K562 (cell line): ENCODE data around the gene FMNL2. TPM values are rescaled to one million over a fixed set of nuclear protein-coding genes. Genes with fewer than 3 reads are reported as not detected.

Experiments used
- ATAC-seq: fragments of 200-7000 bp; cut with Tn5 transposase; 3 replicates; pipeline ENCODE4 v1.9.1; 2020; ENCODE audit warnings: moderate library complexity
- BruUV-seq: library from RNA; stranded (reverse); fragments of 400-500 nt; replicated peaks from 2 replicates; lab custom pipeline; 2021; lab: Mats Ljungman, UMichigan
- CTCF ChIA-PET: fragments of 300-600 bp; formaldehyde crosslinking; extraction: SDS; loops from one replicate; lab custom pipeline; 2021; ENCODE audit warnings: low intra/inter-chr PET ratio; lab: Yijun Ruan, JAX
- POLR2A ChIA-PET: fragments of 300-600, 350-650 bp; sonication (Branson Sonifier 250); formaldehyde crosslinking; extraction: SDS; loops from one replicate; lab custom pipeline; 2021; ENCODE audit warnings: antibody characterized with exemption, inconsistent platforms; lab: Yijun Ruan, JAX
- DNase-seq, 4 experiments: peaks; one replicate each; pipeline versions ENCODE4 v3.0.0 to v3.0.0-alpha.2; 2011 to 2018; ENCODE audit warnings: low spot score in 3 of 4, mixed read lengths in 3 of 4; ENCODE audit errors: extremely low read depth in 1 of 4
- FAIRE-seq: peaks from 2 replicates; lab custom pipeline; 2011; peaks lifted over from hg19 to GRCh38; lab: Jason Lieb, UNC
- H2AFZ ChIP-seq: 2 replicates; pipeline ENCODE4 v1.6.0; 2011; ENCODE audit warnings: low read depth, low read length, control low read depth, inconsistent platforms
- H3K27ac ChIP-seq: fragments of 200-600 bp; 3 replicates; pipeline ENCODE4 v1.8.0; 2011; ENCODE audit warnings: low read depth, mild to moderate bottlenecking, control low read depth, inconsistent platforms, low read length, moderate library complexity, mixed read lengths; ENCODE audit errors: extremely low read depth
- H3K27me3 ChIP-seq, 2 experiments: fragments of 300-600 bp in 1 of 2; 2 replicates in 1 of 2; 3 replicates in 1 of 2; pipeline versions ENCODE4 v1.6.0 to v1.8.0; 2011; ENCODE audit warnings: inconsistent platforms in 2 of 2, low read length in 2 of 2, mild to moderate bottlenecking in 1 of 2, mixed read lengths in 1 of 2, moderate library complexity in 1 of 2; ENCODE audit not compliant: control insufficient read depth in 2 of 2, insufficient read depth in 2 of 2
- H3K36me3 ChIP-seq: fragments of 300-600 bp; 3 replicates; pipeline ENCODE4 v1.8.0; 2011; ENCODE audit warnings: mild to moderate bottlenecking, low read length, inconsistent platforms; ENCODE audit not compliant: control insufficient read depth, insufficient read depth
- H3K4me1 ChIP-seq, 2 experiments: fragments of 200-600 bp in 1 of 2; replicated peaks in 1 of 2; 2 replicates in 1 of 2; 3 replicates in 1 of 2; pipeline versions ENCODE4 v1.5.1 to v1.8.0; 2011; ENCODE audit warnings: inconsistent platforms in 2 of 2, low read length in 2 of 2, mild to moderate bottlenecking in 1 of 2, mixed read lengths in 1 of 2, moderate library complexity in 1 of 2; ENCODE audit not compliant: control insufficient read depth in 2 of 2, insufficient read depth in 2 of 2
- H3K4me2 ChIP-seq: 2 replicates; pipeline ENCODE4 v1.6.1; 2011; ENCODE audit warnings: low read length, control low read depth, inconsistent platforms, mixed read lengths; ENCODE audit not compliant: insufficient read depth
- H3K4me3 ChIP-seq: fragments of 200-600 bp; sonication (generic), shearing (Covaris generic); 2 replicates; pipeline ENCODE4 v1.5.1; 2016; ENCODE audit warnings: control low read depth, inconsistent platforms
- H3K79me2 ChIP-seq: fragments of 200-600 bp; 3 replicates; pipeline ENCODE4 v1.8.0; 2011; ENCODE audit warnings: low read length, inconsistent platforms; ENCODE audit not compliant: control insufficient read depth, insufficient read depth
- H3K9ac ChIP-seq, 2 experiments: 2 replicates each; pipeline versions ENCODE4 v1.6.0 to v1.6.1; 2011; ENCODE audit warnings: low read depth in 2 of 2, low read length in 2 of 2, control low read depth in 1 of 2, inconsistent platforms in 1 of 2, mild to moderate bottlenecking in 1 of 2, mixed read lengths in 1 of 2; ENCODE audit not compliant: insufficient read depth in 1 of 2
- H3K9me1 ChIP-seq: one replicate; pipeline ENCODE4 v1.6.0; 2011; ENCODE audit warnings: inconsistent platforms, mild to moderate bottlenecking, low read length, moderate library complexity; ENCODE audit not compliant: control insufficient read depth, insufficient read depth
- H3K9me3 ChIP-seq: replicated peaks from 2 replicates; pipeline ENCODE4 v1.5.1; 2011; ENCODE audit warnings: low read depth, low read length, inconsistent platforms; ENCODE audit not compliant: control insufficient read depth, insufficient read depth
- H4K20me1 ChIP-seq: replicated peaks from 2 replicates; pipeline ENCODE4 v1.6.1; 2011; ENCODE audit warnings: low read length, inconsistent platforms, mixed read lengths; ENCODE audit not compliant: control insufficient read depth, insufficient read depth
- E2F6 ChIP-seq, 2 experiments: IDR thresholded peaks; 2 replicates each; pipeline ENCODE4 v1.6.1; 2011; ENCODE audit warnings: borderline replicate concordance in 1 of 2, control low read depth in 1 of 2, low read depth in 1 of 2, low read length in 1 of 2, mild to moderate bottlenecking in 1 of 2, mixed read lengths in 1 of 2, moderate library complexity in 1 of 2; ENCODE audit not compliant: insufficient read depth in 1 of 2, insufficient read length in 1 of 2, poor library complexity in 1 of 2, severe bottlenecking in 1 of 2; ENCODE audit errors: extremely low read depth in 1 of 2
- HMG20A ChIP-seq: fragments of 450-650 bp; formaldehyde crosslinking; conservative IDR thresholded peaks from 2 replicates; pipeline ENCODE4 v1.4.0; 2020; ENCODE audit warnings: mild to moderate bottlenecking, mixed read lengths
- HMG20B ChIP-seq: fragments of 250-450 bp; sonication (Bioruptor Pico); IDR thresholded peaks from 2 replicates; pipeline ENCODE4 v1.5.0; 2021; ENCODE audit warnings: mild to moderate bottlenecking
- ILF3 ChIP-seq: fragments of 450-650 bp; IDR thresholded peaks from 2 replicates; pipeline ENCODE4 v1.6.1; 2018; ENCODE audit warnings: antibody characterized with exemption, mild to moderate bottlenecking, moderate library complexity, borderline replicate concordance
- KLF16 ChIP-seq: IDR thresholded peaks from 2 replicates; pipeline ENCODE4 v1.6.1; 2016; ENCODE audit warnings: antibody characterized with exemption
- STAG1 ChIP-seq: sonication (generic); formaldehyde crosslinking; IDR thresholded peaks from 2 replicates; pipeline ENCODE4 v1.5.0; 2020; ENCODE audit warnings: missing genetic modification reagents, borderline replicate concordance
- STAT5A ChIP-seq: IDR thresholded peaks from 2 replicates; pipeline ENCODE4 v1.6.1; 2012; ENCODE audit warnings: low read length, inconsistent platforms, borderline replicate concordance
- TFAM ChIP-seq: fragments of 250-450 bp; sonication (Bioruptor Pico); conservative IDR thresholded peaks from 2 replicates; pipeline ENCODE4 v1.5.0; 2021; ENCODE audit warnings: mild to moderate bottlenecking, moderate library complexity
- ZBTB40 ChIP-seq, 2 experiments: fragments of 450-650 bp in 1 of 2; sonication (generic) in 1 of 2; formaldehyde crosslinking in 1 of 2; IDR thresholded peaks; 2 replicates each; pipeline versions ENCODE4 v1.7.1 to v1.9.0; 2016 to 2022; ENCODE audit warnings: inconsistent platforms in 1 of 2, mild to moderate bottlenecking in 1 of 2, missing genetic modification reagents in 1 of 2
- ZBTB8A ChIP-seq: fragments of 450-650 bp; IDR thresholded peaks from 2 replicates; pipeline ENCODE4 v1.6.1; 2018; ENCODE audit warnings: mild to moderate bottlenecking, moderate library complexity; ENCODE audit not compliant: partially characterized antibody
- ZNF3 ChIP-seq: fragments of 250-450 bp; sonication (Bioruptor Pico); IDR thresholded peaks from 2 replicates; pipeline ENCODE4 v1.5.0; 2021; ENCODE audit warnings: mild to moderate bottlenecking, moderate library complexity
- ZNF311 ChIP-seq: fragments of 250-450 bp; sonication (Bioruptor Pico); IDR thresholded peaks from 2 replicates; pipeline ENCODE4 v1.4.0; 2020; ENCODE audit warnings: mild to moderate bottlenecking, moderate library complexity
- WGBS: fragments of 100-300 bp; shearing (Covaris generic); methylation state at CpG from one replicate; pipeline ENCODE4 v1.1.6; 2016; ENCODE audit warnings: low coverage, mixed read lengths; ENCODE audit not compliant: insufficient coverage; ENCODE audit errors: missing lambda C conversion rate; 5-methylcytosine and 5-hydroxymethylcytosine counted together
- in situ Hi-C: fragments of 300-500 bp; cut with MboI; formaldehyde crosslinking; loops from 4 replicates; pipeline ENCODE4 v1.15.0; 2018; ENCODE audit warnings: inconsistent platforms, mixed read lengths
- intact Hi-C: fragments of 100-400 bp; cut with micrococcal nuclease; formaldehyde crosslinking; loops from 2 replicates; pipeline ENCODE4 v1.14.2; 2022
- polyA plus RNA-seq, 8 experiments: library from polyadenylated mRNA; depleted of rRNA in 4 of 8; stranded (reverse) in 5 of 8; unstranded in 3 of 8; fragments of >200 nt; fragmentation: Nextera tagmentation in 2 of 8; fragmentation: Illumina TruSeq in 1 of 8; extraction: Ambion mirVana in 2 of 8; extraction: Trizol in 1 of 8; gene quantifications; 2 replicates each; pipeline versions ENCODE4 v1.2.1 to v1.2.3, GENCODE V29; 2011 to 2014; ENCODE audit warnings: inconsistent platforms in 1 of 8, missing spikeins in 1 of 8
- total RNA-seq, 7 experiments: library from RNA; depleted of rRNA in 6 of 7; stranded (reverse); fragments of >200 nt in 6 of 7; fragmentation: Illumina TruSeq in 2 of 7; extraction: Trizol in 2 of 7; gene quantifications; 2 replicates each; pipeline versions ENCODE4 v1.2.1 to v1.2.3, GENCODE V29; 2011 to 2021; ENCODE audit warnings: low replicate concordance in 1 of 7

FMNL2 gene
- total and polyA plus RNA-seq, 9 of the 15 experiments (the other 6 are each of a cell fraction or from before 2014, with no cell fraction given), result 0.15 to 0.49 (median 0.24) TPM; not detected in 1

DNA sequence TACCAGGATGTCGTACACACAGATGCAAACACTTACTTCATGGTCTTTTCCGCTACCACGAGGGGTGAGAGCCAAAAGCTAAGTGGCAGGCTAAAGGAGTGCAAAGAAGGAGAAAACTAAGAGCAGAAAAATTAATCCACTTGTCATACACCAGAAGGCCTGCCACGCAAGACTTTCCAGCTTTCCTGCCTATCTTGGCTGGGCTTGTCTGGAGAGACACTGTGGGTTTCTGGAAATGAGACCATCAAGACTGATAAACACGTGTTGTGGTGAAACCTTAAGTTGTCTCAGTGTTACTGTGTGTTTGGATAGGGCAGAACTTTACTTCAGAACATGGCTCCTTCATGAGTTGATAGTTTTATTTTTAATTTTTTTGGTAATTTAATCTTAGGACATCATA is 175.6 kb downstream of the FMNL2 start:
- Histone ChIP-seq H3K9me1 (no peaks in the 10 kb centered on the region), H3K4me2 (no peak overlapping the region), H3K79me2 (no peaks in the 10 kb centered on the region), H2AFZ (no peak overlapping the region), H3K9ac (no peak overlapping the region), H3K9me3 (no peaks in the 10 kb centered on the region), H3K36me3 (no peaks in the 10 kb centered on the region), H3K27ac (no peak overlapping the region), H3K27me3 (no peaks in the 10 kb centered on the region; a peak in 3 of 5 replicates), H4K20me1 (no peaks in the 10 kb centered on the region; the same call in 1 of the 2 replicates), H3K4me1 (no peaks in the 10 kb centered on the region), H3K4me3 (no peak overlapping the region)
- BruUV-seq, result no TSS peak
- ATAC-seq (no peak), DNase-seq (no peak), FAIRE-seq (no peak)
- POLR2A ChIA-PET, result no interaction called here
- intact Hi-C loops, result no loop called here
- in situ Hi-C loops, result no loop called here
- CTCF ChIA-PET, result no interaction called here
- WGBS, result 1% methylated on average over 5 of the region's 5 CpGs
- TF ChIP-seq ZBTB40 (IDR thresholded peaks at IDR 0.05) (no peak), ZBTB40 (CRISPR knock-in tag; IDR thresholded peaks at IDR 0.05) (no peak), ZNF3 (CRISPR knock-in tag) (no peak), ZNF311 (no peak), STAG1 (CRISPR knock-in tag) (no peak), ZBTB8A (no peak), ILF3 (no peak), HMG20B (no peak), TFAM (CRISPR knock-in tag) (no peak), HMG20A (CRISPR knock-in tag) (no peak), STAT5A (no peak), E2F6 (IDR thresholded peaks at IDR 0.05; ENCODE audit: borderline replicate concordance in 1 of 2, extremely low read depth in 1 of 2, insufficient read depth in 1 of 2, insufficient read length in 1 of 2, low read depth in 1 of 2, low read length in 1 of 2, poor library complexity in 1 of 2, severe bottlenecking in 1 of 2) (no peak), KLF16 (no peak)
